Astrocyte of the spinal cord (primary cell): ENCODE measurements around the gene POLR3GL.

Experiments
- DNase-seq: peaks from one replicate; pipeline ENCODE4 v3.0.0; 2011; ENCODE audit warnings: low read depth, low spot score
- H3K4me3 ChIP-seq: 2 replicates; pipeline ENCODE4 v1.5.1; 2011; ENCODE audit warnings: low read depth, mild to moderate bottlenecking, low read length, moderate library complexity
- CTCF ChIP-seq: IDR thresholded peaks from 2 replicates; pipeline ENCODE4 v1.5.1; 2012; ENCODE audit warnings: low read depth, mild to moderate bottlenecking, low read length, inconsistent platforms
- in situ Hi-C: cut with HindIII; loops from 2 replicates; pipeline ENCODE4 v1.10.0; 2017; ENCODE audit warnings: low sequenced_read_pairs

The POLR3GL gene

GRCh38 chr1:146010126-146010738, 45.7 kb downstream of the POLR3GL start:
- H3K4me3 ChIP-seq = no peak overlapping the region
- no peak for TF ChIP-seq CTCF
- in situ Hi-C loops = no loop called here
- no peak for DNase-seq

GRCh38 chr1:146012703-146013558, 48.4 kb downstream of the POLR3GL start:
- in situ Hi-C loops = no loop called here
- peak; percentile 87 for DNase-seq
- peak; percentile 69 for TF ChIP-seq CTCF
- no peak overlapping the region for H3K4me3 ChIP-seq

- no peak overlapping the region for H3K4me3 ChIP-seq
- TF ChIP-seq CTCF = no peak
- in situ Hi-C loops = no loop called here
- DNase-seq = no peak
These were observed 49.1 kb downstream of the POLR3GL start for GRCh38 chr1:146013559-146013922.

- DNase-seq = no peak
- no peak for TF ChIP-seq CTCF
- in situ Hi-C loops = no loop called here
- no peak overlapping the region for H3K4me3 ChIP-seq
These were observed 52.4 kb downstream of the POLR3GL start for GRCh38 chr1:146016891-146017290.

GRCh38 chr1:146019231-146020057, 55.0 kb downstream of the POLR3GL start:
- in situ Hi-C loops = no loop called here
- H3K4me3 ChIP-seq = no peak overlapping the region
- DNase-seq = no peak
- TF ChIP-seq CTCF = no peak

- no peak for TF ChIP-seq CTCF
- no peak overlapping the region for H3K4me3 ChIP-seq
- in situ Hi-C loops = no loop called here
- no peak for DNase-seq
These were observed 55.9 kb downstream of the POLR3GL start for GRCh38 chr1:146020058-146021049.
